LNCAP (cell line): ENCODE results near the gene ZFYVE16.

Experiments used
- TF ChIP-seq, protein P1 (sequence below): fragments of 450-650 bp; IDR thresholded peaks from 2 replicates; pipeline ENCODE4 v1.5.1; 2017; ENCODE audit warnings: mild to moderate bottlenecking

Gene ZFYVE16

DNA sequence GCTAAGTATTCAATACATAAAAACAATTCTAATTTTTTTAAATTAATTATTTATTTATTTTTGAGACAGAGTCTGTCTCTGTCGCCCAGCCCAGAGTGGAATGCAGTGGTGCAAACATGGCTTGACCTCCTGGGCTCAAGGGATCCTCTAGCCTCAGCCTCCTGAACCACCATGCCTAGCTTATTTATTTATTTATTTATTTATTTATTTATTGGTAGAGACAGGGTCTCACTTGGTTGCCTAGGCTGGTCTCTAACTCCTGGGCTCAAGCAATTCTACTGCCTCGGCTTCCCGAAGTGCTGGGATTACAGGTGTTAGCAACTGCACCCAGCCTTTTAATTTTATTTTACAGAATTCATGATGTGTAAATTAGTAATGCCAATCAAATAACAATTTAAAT lies 33.7 kb upstream of the ZFYVE16 start:
- TF ChIP-seq, protein P1, sequence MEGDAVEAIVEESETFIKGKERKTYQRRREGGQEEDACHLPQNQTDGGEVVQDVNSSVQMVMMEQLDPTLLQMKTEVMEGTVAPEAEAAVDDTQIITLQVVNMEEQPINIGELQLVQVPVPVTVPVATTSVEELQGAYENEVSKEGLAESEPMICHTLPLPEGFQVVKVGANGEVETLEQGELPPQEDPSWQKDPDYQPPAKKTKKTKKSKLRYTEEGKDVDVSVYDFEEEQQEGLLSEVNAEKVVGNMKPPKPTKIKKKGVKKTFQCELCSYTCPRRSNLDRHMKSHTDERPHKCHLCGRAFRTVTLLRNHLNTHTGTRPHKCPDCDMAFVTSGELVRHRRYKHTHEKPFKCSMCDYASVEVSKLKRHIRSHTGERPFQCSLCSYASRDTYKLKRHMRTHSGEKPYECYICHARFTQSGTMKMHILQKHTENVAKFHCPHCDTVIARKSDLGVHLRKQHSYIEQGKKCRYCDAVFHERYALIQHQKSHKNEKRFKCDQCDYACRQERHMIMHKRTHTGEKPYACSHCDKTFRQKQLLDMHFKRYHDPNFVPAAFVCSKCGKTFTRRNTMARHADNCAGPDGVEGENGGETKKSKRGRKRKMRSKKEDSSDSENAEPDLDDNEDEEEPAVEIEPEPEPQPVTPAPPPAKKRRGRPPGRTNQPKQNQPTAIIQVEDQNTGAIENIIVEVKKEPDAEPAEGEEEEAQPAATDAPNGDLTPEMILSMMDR = no peak

DNA sequence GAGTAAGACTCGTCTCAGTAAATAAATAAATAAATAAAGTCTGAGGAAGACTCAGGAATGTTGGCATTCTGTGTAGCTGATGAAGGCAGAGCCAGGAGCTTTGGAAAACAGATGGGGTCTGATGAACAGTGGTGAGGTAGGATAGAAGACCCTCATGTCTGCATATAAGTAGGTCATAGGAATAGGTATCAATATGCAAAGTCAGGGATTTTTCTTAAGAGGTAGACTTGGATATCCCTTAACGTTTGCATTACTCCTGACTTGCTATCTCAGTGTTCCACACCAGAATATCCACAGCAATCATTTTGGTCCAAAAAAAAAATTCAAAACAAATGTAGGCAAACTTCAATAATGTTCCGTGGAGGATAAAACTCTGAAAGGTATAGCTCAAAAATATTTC lies 31.3 kb upstream of the ZFYVE16 start:
- TF ChIP-seq, protein P1 = no peak

DNA sequence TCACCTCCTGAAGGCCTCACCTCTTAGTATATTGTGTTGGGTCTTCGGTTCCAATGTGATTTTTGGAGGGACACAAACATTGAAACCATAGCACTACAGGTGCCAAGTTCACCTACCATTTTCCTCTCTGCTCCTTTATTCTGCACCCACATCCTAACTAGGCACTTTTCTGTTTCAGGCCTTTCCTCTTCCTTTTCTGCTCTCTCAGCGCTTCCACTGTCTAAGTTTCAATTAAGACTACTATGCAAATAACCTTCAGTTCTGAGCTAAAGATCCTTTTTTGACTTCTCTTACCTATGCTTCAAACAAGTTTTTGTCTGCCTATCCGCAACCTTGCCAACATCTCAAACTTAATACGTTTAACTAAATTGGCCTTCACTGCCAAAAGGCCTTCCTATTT lies 25.4 kb upstream of the ZFYVE16 start:
- TF ChIP-seq, protein P1 = no peak

DNA sequence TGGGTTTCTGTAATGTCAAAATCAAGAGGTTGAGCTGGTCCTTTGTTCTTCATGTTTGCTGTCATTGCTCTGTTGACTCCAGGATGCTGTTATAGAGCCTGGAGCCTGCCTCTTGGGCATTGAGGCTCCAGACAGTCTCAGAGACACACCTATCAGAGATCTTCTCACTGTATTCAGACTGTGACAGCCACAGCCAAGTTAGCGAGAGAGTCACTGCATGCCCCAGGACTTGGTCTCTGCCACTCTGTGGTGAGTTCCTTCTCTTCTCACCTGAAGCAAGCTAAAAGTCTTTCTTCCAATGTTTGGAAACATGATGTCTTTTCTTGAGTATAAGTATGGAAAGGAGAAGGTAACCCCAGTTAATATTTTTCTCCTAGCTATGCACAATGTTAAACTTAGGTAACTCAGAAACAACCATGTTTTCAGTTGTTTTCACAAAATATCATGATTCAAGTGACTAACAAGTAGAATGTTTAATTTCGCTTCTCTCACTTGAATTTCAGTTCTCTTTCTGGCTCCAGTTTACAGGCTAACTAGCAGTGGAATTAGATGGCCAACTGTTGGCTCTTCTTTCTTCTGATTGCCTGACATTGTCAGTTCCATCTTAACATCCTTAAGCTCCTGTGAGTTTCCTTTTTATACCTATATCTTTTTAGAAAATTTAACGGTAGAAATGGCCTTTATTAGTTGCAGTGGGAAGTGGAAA lies 20.6 kb upstream of the ZFYVE16 start:
- TF ChIP-seq, protein P1 = no peak

GRCh38 chr5:80389580-80389979 lies 18.3 kb upstream of the ZFYVE16 start:
- TF ChIP-seq, protein P1 = no peak

GRCh38 chr5:80399526-80400239 lies 8.2 kb upstream of the ZFYVE16 start:
- TF ChIP-seq, protein P1 = no peak

DNA sequence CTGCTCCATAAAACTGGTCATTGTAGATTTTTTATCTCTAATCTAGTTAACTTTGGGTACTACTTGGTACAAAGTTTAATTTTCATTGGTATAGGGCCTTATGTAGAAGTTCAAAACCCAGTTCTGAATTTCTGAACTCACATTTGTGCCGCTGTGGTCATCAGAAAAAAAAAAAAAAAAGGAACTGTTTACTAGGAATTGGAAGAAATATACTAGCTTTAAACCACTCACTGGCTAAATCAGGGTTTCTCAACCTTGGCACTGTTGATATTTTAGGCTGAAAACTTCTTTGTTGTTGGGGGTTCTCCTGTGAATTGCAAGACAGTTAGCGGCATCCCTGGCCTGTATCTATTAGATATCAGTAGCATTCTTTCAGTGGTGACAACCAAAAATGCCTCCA lies 4.1 kb upstream of the ZFYVE16 start:
- TF ChIP-seq, protein P1 = no peak
